GM19035 (cell line): ENCODE results near the gene CCDC43.
A peak's percentile ranks its signal among the peaks of the same experiment; 100 is the strongest.
"Not testable (repeated sequence)": the region's sequence is repeated elsewhere in the genome, so short reads cannot be mapped to it uniquely, and the experiment has no call there.

Experiments used
- ATAC-seq: cut with Tn5 transposase; IDR thresholded peaks from one replicate; pipeline ENCODE4 v1.9.1; 2021; ENCODE audit not compliant: unreplicated experiment

Gene CCDC43, protein sequence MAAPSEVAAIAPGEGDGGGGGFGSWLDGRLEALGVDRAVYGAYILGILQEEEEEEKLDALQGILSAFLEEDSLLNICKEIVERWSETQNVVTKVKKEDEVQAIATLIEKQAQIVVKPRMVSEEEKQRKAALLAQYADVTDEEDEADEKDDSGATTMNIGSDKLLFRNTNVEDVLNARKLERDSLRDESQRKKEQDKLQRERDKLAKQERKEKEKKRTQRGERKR

GRCh38 chr17:44689477-44690217, at the start of gene CCDC43:
CCDC43 (minus strand) TSS chr17:44689776; CDS start chr17:44689753, 23 bp downstream.
- peak; percentile 82 for ATAC-seq

DNA sequence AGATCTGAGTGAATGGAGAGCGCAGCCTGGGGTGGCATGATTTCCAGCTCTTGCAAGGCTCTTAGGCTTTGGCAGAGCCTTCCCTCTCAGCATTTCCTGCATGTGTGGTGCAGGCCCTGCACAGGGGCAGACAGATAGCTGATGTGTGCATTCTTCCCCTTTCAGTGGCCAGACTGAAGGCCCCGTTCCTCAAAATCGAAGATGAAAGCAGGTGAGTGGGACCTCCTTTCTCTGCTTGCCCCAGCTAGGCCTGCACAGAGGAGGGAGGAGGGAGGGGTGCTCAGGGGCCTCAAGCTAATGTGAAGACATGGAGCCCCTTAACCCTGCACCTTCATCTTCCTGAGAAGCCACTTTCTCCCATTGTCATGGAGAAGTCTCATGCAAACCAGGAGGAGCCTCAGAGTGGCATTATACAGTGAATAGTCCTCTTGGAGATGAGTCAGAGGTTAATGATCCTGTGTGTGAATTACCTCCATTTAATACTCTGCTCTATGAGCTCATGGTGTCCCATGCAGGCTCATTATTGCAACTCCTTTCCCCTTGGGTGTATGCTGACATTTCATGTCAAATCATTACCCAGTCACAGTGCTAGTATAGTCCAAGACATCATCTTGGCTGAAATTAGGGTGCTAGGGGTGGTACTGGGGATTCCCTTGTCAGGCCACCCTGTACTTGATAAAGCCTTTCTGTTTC, 48.8 kb upstream of the CCDC43 start:
- ATAC-seq = no peak

DNA sequence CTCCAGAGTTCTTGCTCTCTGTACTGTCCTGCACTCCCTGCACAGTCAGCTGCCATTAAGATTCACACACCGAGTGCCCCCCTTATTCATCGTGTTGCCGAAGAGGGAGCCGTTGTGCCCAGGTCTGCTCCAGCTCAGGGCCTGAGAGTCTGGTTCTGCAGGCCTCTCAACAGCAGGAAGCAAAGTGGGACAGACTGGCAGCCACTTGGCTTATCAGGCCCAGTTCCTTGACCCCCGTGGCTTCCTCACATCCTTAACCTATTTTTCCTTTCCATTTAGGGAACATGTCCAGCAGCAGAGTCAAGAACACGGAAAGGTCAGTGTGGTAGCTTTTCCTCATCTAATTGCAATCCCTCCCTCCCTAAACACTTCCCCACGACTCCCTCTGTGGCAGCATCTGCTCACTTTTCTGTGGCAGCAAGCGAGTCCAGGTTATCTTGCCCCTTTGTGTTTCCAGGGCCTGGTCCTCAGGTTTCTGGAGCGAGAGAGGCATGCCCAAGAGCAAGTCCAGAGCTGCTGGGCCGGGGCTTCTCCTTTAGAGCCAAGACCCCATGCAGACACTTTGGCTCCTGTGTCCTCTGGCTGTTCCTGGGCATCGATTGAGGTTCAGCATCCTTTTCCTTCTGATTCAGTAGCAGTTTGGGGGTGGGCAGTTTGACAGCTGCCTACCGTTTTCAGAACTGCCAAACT, 47.1 kb upstream of the CCDC43 start:
- no peak for ATAC-seq

GRCh38 chr17:44734272-44734671, 44.7 kb upstream of the CCDC43 start:
- no peak for ATAC-seq

DNA sequence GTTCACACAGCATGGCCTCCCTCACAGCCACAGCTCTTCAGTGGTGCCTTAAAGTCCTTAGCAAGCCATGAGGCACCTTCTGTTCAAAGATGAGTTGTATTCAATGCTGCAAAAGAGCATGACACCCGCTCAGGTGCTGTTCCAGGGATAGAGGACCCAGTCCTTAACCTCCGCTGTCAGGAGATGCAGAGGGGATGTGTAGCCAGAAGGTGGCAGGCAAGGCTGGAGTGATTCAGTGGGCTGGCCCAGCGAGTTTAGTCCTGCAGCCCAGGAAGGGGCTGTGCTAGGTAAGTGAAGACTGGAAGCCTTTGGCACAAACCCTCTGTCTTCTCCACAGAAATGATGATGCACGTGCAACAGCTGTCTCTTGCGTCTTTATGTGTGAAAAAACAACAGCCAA, 44.2 kb upstream of the CCDC43 start:
- no peak for ATAC-seq

- not testable (repeated sequence) for ATAC-seq
Observed at GRCh38 chr17:44726121-44726520, 36.5 kb upstream of the CCDC43 start.

- ATAC-seq = no peak
Observed at GRCh38 chr17:44722254-44722653, 32.7 kb upstream of the CCDC43 start.

GRCh38 chr17:44719444-44719843, 29.9 kb upstream of the CCDC43 start:
- ATAC-seq = no peak

- ATAC-seq = peak; percentile 82
Observed at GRCh38 chr17:44708401-44709263, 19.1 kb upstream of the CCDC43 start, which contains the start of gene DBF4B. DBF4B (plus strand) TSS chr17:44708665; CDS start chr17:44708821, 156 bp downstream.

DNA sequence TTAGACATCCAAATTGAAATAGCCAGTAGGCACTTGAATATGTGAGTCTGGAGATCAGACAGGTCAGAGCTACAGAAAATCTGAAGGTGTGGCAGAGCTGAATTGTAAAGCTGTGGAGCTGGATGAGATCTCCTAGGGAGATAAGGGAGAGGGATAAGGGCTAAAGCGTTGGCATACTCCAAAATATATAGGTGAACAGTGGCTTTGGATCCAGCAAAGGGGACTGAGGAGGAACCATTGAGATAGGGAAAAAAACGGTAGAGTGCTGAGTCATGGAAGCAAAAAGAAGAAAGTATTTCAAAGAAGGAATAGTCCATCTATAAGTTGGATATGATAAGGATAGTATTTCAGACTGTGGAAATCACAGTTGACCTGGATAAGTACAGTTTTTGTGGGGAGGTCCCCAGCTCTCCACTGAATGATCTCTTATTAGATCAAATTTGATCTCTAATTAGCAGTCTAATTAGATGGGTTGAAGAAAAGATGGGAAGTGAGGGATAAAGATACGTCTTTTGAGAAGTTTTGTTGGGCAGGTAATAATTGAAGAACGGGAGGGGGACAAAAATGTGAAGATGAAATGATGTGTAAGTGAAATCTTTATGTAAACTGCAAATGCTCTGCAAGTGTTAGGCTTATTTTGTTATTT, 18.3 kb upstream of the CCDC43 start:
- no peak for ATAC-seq

DNA sequence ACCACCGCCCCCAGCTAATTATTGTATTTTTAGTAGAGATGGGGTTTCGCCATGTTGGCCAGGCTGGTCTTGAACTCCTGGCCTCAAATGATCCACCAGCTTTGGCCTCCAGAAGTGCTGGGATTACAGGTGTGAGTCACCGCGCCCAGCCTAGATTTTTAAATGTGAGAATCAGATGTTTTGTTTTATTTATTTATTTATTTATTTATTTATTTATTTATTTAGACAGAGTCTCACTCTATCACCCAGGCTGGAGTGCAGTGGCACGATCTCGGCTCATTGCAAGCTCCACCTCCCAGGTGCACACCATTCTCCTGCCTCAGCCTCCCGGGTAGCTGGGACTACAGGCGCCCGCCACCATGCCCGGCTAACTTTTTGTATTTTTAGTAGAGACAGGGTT, 10.7 kb upstream of the CCDC43 start:
- ATAC-seq = not testable (repeated sequence)

DNA sequence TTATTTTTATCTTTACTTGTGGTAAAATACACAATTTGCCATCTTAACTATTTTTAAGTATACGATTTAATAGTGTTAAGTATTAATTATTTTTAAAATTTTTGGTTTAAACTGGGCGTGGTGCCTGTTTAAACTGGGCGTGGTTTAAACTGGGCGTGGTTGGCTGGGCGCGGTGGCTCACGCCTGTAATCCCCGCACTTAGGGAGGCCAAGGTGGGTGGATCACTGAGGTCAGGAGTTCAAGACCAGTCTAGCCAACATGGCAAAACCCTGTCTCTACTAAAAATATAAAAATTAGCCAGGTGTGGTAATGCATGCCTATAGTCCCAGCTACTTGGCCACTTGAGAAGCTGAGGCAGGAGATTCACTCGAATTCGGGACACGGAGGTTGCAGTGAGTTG, 4.0 kb upstream of the CCDC43 start:
- no peak for ATAC-seq

- not testable (repeated sequence) for ATAC-seq
Observed at GRCh38 chr17:44690746-44691306, 1.2 kb upstream of the CCDC43 start.

- no peak for ATAC-seq
Observed at GRCh38 chr17:44688675-44689476, 700 bp downstream of the CCDC43 start.

- ATAC-seq = no peak
Observed at GRCh38 chr17:44688200-44688599, 1.4 kb downstream of the CCDC43 start.

DNA sequence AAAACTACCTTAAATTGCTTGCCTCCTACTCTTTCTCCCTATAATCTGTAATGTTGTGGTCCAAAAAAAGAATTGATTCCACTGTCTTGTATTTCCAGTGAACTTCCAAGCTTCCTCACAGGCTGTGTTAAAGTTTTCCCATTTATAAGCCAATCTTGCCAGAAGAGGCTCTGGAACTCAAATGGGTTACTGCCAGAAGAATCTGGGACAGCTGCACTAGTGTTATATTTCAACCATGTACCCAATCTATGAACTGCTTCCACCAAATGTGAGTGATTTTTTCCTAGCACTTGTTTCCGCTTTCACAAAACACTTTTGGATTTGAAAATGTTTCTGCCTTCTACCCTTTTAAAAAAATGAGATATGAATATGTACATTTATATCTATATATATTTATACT, 1.8 kb downstream of the CCDC43 start:
- ATAC-seq = no peak

- not testable (repeated sequence) for ATAC-seq
Observed at GRCh38 chr17:44683303-44683702, 6.3 kb downstream of the CCDC43 start.

GRCh38 chr17:44677136-44677535, 12.4 kb downstream of the CCDC43 start:
- no peak for ATAC-seq

GRCh38 chr17:44673893-44674292, 15.7 kb downstream of the CCDC43 start:
- no peak for ATAC-seq
